ENCODE data around the gene ADGRE2.

The ADGRE2 gene

DNA sequence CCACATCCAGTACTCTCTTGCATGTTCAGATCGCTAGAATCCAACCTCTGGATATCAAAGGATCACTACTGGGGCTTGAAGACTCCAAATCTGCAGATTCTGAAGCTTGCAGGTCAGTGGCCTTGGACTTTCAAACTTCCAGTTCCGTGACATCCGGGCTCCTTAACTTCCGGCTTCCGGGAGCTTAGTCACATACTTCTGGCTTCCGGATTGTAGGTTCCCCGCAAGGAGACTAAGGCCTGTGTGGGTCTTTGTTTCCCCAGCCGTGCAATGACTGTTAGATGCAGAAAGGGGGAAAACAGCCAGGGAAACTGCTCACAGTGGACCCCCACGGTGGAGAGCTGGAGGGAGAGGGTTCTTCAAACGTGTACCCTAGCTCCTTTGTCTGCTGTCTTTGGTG, 47.2 kb downstream of the ADGRE2 start:
- no peak for DNase-seq

DNA sequence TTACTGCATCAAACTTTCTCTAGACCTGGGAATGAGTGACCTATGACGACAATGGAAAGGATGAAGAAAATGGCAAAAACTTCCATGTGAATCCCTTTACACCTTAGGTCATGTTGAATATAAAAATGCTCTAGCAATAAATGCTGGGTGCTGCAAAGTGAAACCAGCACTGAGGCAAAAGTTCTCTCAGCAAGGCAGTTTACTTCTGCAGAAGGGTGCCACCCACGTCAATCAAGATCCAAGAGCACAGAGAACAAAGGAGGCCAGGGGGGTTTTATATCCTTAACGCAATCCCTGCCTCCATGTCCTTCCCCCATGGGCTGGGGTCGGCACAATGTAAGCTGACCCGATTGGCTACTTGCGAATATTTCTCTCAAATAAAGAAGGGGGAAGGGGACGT, 49.8 kb downstream of the ADGRE2 start:
- DNase-seq: no peak

DNA sequence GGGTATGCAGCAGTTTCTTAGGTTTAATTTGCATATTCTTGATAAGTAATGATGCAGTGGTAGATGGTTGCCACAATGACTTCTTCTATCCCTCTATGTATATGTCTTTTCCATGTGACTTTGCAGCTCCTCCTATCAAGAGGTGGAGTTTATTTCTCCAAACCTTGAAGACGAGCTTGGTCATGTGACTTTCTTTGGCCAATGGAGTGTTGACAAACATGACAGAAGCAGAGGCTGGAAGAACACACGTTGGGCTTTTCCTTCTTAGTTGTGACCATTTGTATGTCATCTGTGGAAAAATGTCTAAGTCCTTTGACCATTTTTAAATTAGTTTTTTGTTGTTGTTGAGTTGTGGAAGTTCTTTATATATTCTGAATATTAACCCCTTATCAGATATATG, 56.2 kb downstream of the ADGRE2 start:
- no peak for DNase-seq

DNA sequence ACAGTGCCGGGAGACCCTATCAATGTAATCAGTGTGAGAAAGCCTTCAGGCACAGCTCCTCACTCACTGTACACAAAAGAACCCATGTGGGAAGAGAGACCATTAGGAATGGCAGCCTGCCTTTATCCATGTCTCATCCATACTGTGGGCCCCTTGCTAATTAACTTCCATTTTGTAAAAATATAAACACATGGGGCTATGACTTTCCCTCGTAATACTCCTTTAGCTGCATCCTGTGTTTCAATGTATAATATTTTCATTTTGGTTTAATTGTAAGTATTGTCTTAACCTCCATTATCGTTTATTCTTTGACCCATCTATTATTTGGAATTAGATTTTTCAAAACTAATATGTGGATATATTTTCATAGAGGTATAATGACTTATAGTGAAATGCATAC, 59.2 kb downstream of the ADGRE2 start:
- no peak for DNase-seq

DNA sequence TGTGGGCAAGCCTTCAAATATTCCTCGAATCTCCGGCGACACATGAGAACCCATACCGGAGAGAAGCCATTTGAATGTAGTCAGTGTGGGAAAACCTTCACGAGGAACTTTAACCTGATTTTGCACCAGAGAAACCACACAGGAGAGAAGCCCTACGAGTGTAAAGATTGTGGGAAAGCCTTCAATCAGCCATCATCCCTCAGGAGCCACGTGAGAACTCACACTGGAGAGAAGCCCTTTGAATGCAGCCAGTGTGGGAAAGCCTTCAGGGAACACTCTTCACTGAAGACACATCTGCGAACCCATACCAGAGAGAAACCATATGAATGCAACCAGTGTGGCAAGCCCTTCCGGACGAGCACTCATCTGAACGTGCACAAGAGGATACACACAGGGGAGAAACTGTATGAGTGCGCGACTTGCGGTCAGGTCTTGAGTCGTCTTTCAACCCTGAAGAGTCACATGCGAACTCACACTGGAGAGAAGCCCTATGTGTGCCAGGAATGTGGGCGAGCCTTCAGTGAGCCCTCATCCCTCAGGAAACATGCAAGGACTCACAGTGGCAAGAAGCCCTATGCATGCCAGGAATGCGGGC, 59.7 kb downstream of the ADGRE2 start:
- DNase-seq: no peak

DNA sequence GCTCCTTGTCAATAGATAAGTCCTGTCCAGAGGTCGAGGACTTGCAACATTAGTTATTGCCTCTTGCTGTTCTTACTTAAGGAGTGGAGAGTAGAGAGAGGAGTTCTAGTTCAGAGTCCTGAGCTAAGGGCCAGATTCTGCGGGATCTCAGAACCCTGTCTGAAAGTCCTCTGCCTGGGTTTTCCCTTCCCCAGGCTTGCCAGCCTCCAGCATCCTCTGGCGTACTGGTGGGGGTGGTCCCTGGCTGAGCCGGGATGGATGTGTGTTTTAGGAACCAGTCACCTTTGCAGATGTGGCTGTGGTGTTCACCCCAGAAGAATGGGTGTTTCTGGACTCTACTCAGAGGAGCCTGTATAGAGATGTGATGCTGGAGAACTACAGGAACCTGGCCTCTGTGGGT, 62.5 kb downstream of the ADGRE2 start:
- no peak for DNase-seq

DNA sequence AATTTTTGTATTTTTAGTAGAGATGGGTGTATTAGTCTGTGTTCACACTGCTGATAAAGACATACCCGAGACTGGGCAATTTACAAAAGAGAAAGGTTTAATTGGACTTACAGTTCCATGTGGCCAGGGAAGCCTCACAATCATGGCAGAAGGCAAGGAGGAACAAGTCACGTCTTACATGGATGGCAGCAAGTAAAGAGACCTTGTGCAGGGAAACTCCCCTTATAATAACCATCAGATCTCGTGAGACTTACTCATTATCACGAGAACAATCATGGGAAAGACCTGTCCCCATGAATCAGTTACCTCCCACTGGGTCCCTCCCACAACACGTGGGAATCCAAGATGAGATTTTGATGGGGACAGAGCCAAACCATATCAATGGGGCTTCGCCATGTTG, 73.9 kb downstream of the ADGRE2 start:
- no peak for DNase-seq

DNA sequence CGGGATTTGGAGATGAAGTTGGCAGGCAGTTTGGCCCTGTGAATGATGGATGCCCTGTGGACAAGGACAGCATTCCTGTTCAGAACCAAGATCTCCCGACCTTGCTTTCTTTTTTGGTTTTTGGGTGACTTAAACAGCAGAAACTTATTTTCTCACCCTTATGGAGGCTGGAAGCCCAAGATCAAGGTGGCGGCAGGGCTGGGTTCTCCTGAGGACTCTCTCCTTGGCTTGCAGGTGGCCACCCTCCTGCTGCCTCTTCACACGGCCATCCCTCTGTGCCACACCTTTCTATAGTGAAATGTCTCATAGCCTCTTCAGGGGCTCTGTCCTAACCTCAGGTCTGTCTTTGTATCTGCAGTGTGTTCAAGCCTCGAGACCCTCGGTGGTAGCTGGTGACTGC, 74.5 kb downstream of the ADGRE2 start:
- no peak for DNase-seq

DNA sequence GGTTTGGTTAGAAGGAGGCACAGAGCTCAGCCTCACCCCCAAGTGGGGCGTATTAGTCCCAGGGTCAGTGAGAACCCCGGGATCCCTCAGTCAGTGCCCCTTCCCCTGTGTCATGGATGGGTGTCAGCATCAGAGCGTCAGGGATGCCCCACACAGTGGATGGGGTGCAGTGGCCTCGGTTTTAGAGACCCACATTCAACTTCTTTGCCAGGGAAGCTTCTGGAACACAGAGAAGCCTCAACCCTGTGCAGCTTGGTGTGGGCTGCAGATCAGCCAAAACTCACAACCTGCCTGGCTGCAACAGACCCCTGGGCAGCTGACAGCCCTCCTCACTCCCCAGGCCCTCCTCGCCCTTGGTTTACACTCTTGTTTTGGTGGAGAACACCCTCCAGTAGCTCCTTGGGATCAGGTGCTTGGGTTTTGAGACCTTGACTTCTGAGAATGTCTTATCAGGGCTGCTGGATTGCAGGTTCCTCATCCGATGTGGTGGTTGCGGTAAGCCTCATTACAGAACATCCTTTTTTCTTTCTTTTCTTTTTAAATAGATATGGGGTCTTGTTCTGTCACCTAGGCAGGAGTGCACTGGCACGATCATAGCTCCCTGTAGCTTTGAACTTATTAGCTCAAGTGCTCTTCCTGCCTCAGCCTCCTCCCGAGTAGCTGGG, 77.5 kb downstream of the ADGRE2 start:
- DNase-seq: no peak

DNA sequence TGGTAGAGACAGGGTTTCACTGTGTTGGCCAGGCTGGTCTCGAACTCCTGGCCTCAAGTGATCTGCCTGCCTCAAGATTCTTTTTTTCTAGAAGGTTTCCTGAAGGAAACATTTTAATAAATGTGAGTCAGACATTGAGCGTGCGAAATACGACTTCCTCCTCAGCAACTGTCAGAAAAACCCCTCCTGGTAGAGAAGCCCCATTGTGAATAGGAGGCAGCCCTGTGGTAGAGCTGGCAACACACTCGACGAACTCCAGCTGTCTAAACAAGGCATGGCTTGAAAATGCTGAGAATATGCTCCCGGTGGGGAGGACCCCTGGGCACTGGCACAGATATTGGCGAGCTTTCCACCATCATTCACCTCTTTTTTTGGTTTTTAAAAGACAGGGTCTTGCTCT, 78.7 kb downstream of the ADGRE2 start:
- DNase-seq: no peak

DNA sequence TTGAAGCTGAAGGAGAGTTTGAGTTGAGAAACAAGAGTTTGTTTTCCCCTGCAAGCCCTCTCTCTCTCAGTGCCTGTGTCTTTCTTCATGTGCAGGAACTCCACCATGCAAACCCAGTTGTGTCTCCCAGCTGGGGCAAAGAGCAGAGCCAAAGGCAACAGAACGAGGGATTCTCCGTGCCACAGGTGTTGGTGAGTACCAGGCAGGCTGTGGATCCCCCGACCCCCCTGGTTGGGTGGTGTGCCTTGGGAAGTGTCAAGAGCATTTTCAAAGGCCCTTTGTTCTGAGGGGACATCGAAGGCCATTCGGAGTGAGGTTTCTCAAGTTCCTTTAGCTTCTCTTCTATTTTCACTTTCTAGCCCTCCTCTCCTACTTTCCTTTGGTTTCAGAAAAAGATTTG, 82.9 kb downstream of the ADGRE2 start:
- DNase-seq: no peak

DNA sequence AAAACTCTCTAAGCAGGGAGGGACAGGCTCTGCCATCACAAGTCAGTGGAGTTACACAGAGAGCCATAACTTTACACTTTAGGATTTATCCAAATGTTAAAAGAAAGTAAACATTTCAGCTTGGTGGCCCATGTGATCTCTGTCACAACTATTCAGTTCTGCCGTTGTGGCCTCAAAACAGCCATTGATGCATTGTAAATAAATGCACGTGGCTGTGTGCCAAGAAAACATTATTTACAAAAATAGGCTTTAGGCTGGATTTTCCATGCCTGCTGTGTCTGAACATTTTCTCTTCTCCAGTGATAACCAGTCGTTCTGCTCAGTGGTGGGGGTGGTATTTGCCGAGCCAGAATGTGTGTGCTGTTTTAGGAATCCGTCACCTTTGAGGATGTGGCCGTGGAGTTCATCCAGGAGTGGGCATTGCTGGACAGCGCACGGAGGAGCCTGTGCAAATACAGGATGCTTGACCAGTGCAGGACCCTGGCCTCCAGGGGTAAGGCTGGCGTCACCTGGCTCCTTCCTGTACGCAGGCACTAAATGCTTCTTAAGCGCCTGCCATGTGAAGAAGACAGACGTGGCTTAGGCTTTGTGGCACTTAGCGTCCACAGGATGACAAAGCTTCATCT, 83.6 kb downstream of the ADGRE2 start:
- DNase-seq: no peak

DNA sequence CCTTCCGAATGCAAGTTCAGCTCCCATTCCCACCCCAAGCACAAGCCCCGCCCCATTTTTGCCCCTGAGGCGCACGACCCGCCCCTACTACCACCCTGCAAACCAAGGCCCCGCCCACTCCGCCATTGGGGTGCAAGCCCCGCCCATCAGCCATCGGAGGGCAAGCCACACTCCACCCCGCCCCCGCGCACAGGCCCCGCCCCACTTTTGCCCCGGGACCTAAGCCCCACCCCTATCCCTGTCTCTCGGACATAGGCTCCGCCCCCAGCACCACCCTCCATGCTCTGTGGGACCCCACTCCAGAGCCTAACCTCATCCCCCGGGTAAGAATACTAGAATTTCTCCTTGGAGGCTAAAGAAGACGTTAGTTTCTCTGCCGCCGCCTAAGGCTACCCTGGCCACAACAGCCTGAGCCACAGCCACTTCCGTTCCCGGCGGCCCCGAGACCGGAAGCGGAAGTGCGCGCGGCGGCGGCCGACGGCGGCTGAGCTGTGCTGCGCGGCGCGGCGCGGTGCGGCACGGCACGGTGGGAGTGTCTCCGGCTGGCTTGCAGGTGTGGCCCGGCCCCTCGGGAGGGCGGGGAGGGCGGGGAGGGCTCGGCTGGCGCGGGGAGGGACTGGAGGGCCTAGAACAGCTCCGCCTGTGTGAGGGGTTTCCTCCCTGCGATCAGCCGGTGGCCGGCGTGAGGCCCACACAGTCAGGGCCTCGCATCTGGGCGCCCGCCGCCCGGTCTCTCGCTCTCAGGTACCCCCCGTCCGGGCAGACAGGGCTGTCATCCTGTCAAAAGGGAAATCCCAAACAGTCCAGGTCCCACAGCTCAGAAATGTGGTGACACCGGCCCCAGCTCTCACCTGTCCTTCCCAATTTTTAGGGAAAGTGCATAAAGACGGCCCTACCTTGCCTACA, 88.5 kb downstream of the ADGRE2 start, which contains the start of gene ZNF333:
Gene ZNF333, plus strand, starts transcription at position 451 of the 906 bp plus-strand sequence. CDS start 3,444 bp downstream, outside the sequence.
- DNase-seq: peak; percentile 96

DNA sequence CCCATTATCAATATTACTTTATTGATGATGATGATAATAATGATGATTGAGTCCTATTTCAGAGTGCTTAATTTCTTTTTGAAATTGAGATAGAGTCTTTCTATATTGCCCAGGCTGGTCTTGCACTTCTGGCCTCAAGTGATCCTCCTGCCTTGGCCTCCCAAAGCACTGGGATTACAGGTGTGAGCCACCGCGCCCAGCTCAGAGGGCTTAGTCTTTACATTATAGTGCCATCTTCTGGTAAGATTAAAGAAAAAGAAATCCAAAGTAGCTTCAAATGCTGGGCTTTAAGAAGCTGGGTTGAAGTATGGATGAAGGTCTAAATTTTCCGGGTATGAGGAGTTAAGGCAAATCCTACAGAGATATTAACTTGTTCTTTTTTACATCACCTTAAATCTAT, 91.9 kb downstream of the ADGRE2 start:
- peak; percentile 50 for DNase-seq

DNA sequence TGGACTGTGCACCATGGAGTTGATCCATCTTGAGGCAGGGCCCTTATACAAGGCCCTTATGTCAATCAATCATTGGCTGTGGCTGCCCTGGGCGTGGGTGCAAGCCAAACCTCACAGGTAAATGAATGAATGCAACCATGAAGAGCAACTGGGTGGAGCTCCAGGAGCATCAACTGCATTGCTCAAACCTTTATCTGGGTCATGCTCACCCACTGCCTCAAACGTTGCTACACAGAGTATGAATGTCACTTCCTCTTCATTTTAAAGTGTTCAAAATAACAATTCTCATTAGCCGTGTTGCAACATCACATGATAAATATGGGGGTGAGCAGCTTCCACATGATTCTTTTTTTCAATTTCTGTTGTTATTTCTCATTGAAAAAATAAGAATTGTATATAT, 94.9 kb downstream of the ADGRE2 start:
- peak; percentile 33 for DNase-seq

Measured in CD4-positive, alpha-beta T cell treated with Interleukin-17A for 1 hour (primary cell).